Suprapubic skin (tissue), 4 donors: ENCODE data around the gene SYT14. TPM values are rescaled to one million over a fixed set of nuclear protein-coding genes. Genes with fewer than 3 reads are reported as not detected.

Source experiments
- DNase-seq, 2 donors: peaks; one replicate each; pipeline ENCODE4 v3.0.0-alpha.2; 2019; ENCODE audit warnings: low spot score in 2 of 2
- H3K27ac ChIP-seq: fragments of 200-600 bp; sonication (generic); one replicate; pipeline ENCODE4 v1.5.1; 2019
- H3K27me3 ChIP-seq: fragments of 200-600 bp; sonication (generic); one replicate; pipeline ENCODE4 v1.5.1; 2019
- H3K36me3 ChIP-seq: fragments of 200-600 bp; sonication (generic); one replicate; pipeline ENCODE4 v1.5.1; 2019
- H3K4me1 ChIP-seq: fragments of 200-600 bp; sonication (generic); one replicate; pipeline ENCODE4 v1.5.1; 2019
- H3K4me3 ChIP-seq: fragments of 200-600 bp; sonication (generic); one replicate; pipeline ENCODE4 v1.5.1; 2019; ENCODE audit warnings: mild to moderate bottlenecking
- H3K9me3 ChIP-seq: fragments of 200-600 bp; sonication (generic); one replicate; pipeline ENCODE4 v1.5.1; 2019
- EP300 ChIP-seq: sonication (generic); formaldehyde crosslinking; IDR thresholded peaks from one replicate; pipeline ENCODE4 v1.6.1; 2017; ENCODE audit warnings: antibody characterized with exemption
- POLR2A ChIP-seq, 2 donors: fragments of 450-650 bp; IDR thresholded peaks; one replicate each; pipeline ENCODE4 v1.6.1; 2017; ENCODE audit warnings: antibody characterized with exemption in 2 of 2, mild to moderate bottlenecking in 2 of 2, moderate library complexity in 2 of 2
- POLR2AphosphoS5 ChIP-seq, 3 donors: sonication (generic); formaldehyde crosslinking; IDR thresholded peaks; one replicate each; pipeline ENCODE4 v1.6.1; 2017; ENCODE audit warnings: antibody characterized with exemption in 3 of 3
- WGBS: methylation state at CpG from one replicate; pipeline ENCODE4 v1.1.5; 2018; 5-methylcytosine and 5-hydroxymethylcytosine counted together
- total RNA-seq, 4 donors: library from RNA; depleted of rRNA; stranded (reverse); fragments of >200 nt; gene quantifications; one replicate each; pipeline ENCODE4 v1.1.0, GENCODE V29; 2016
- TF ChIP-seq, protein P1 (sequence below), 2 donors: fragments of 200-600 bp in 1 of 2; fragments of 450-650 bp in 1 of 2; sonication (generic) in 1 of 2; IDR thresholded peaks; one replicate each; pipeline ENCODE4 v1.5.1; 2016 to 2019; ENCODE audit warnings: antibody characterized with exemption in 2 of 2, mild to moderate bottlenecking in 1 of 2, moderate library complexity in 1 of 2

SYT14 gene
- total RNA-seq, 4 donors from 2014 or later = 0.26 TPM; not detected in 3

DNA sequence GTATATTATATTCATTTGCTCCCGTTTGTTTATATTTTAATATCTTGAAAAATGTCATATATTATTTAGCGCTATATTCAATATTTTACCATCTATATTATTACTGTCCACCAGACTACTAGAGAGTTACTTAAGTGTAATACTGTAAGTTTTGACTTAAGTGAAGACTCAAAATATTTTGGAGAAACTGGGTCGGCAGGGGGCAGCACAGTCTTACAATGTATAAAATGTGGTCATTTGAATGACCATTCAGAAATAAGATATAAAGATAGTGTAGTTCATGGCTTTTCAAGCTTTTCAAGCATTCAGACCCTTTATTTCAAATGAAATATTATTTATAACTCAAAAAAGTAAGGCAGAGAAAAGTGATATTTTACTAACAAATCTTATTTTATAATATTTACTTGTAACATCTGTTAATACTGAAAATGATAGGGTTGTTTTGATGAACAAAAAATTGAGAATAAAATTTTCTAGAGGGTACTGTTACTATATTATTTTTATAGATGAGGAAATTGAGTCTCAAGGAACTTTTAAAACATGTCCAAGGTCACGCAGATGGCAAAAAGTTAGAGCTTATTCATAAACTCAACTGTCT lies 205.5 kb downstream of the SYT14 start:
- Histone ChIP-seq H3K9me3 (no peaks in the 10 kb centered on the region), H3K27me3 (no peaks in the 10 kb centered on the region), H3K27ac (no peak overlapping the region), H3K4me3 (no peak overlapping the region), H3K4me1 (no peaks in the 10 kb centered on the region), H3K36me3 (no peaks in the 10 kb centered on the region)
- 46% methylated on average over 4 of the region's 4 CpGs for WGBS
- peak; percentile 70 to 83 for DNase-seq
- TF ChIP-seq, protein P1, sequence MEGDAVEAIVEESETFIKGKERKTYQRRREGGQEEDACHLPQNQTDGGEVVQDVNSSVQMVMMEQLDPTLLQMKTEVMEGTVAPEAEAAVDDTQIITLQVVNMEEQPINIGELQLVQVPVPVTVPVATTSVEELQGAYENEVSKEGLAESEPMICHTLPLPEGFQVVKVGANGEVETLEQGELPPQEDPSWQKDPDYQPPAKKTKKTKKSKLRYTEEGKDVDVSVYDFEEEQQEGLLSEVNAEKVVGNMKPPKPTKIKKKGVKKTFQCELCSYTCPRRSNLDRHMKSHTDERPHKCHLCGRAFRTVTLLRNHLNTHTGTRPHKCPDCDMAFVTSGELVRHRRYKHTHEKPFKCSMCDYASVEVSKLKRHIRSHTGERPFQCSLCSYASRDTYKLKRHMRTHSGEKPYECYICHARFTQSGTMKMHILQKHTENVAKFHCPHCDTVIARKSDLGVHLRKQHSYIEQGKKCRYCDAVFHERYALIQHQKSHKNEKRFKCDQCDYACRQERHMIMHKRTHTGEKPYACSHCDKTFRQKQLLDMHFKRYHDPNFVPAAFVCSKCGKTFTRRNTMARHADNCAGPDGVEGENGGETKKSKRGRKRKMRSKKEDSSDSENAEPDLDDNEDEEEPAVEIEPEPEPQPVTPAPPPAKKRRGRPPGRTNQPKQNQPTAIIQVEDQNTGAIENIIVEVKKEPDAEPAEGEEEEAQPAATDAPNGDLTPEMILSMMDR (IDR thresholded peaks at IDR 0.05) = peak; percentile 45 to 62
- no peak for TF ChIP-seq POLR2A (IDR thresholded peaks at IDR 0.05)
- no peak for TF ChIP-seq EP300
- no peak for TF ChIP-seq POLR2AphosphoS5 (IDR thresholded peaks at IDR 0.05)

DNA sequence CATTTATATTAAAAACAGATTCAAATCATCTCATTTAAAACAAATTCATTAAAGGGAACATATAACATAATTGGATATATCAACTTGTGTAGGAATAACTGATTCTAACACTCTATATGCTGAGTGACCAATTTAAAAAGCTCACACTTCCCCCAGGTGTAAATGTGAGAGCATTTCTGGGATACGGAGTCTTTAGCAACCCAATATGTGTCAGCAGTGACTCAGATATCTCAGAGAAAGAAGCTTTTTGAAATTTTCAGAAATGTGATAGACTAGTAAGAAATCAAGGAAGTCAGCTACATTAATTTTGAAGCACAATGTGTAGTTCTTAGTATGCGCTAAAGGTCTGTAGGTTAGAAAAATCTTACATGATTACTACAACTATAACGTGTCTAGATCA lies 206.7 kb downstream of the SYT14 start:
- TF ChIP-seq EP300 = no peak
- no peak for TF ChIP-seq POLR2AphosphoS5 (IDR thresholded peaks at IDR 0.05)
- TF ChIP-seq, protein P1 (IDR thresholded peaks at IDR 0.05) = no peak
- no peak for TF ChIP-seq POLR2A (IDR thresholded peaks at IDR 0.05)
- WGBS = 63% methylated on average over 3 of the region's 3 CpGs
- Histone ChIP-seq H3K9me3 (no peaks in the 10 kb centered on the region), H3K27me3 (no peaks in the 10 kb centered on the region), H3K4me3 (no peak overlapping the region), H3K27ac (no peak overlapping the region), H3K4me1 (no peaks in the 10 kb centered on the region), H3K36me3 (no peaks in the 10 kb centered on the region)
- DNase-seq = no peak

DNA sequence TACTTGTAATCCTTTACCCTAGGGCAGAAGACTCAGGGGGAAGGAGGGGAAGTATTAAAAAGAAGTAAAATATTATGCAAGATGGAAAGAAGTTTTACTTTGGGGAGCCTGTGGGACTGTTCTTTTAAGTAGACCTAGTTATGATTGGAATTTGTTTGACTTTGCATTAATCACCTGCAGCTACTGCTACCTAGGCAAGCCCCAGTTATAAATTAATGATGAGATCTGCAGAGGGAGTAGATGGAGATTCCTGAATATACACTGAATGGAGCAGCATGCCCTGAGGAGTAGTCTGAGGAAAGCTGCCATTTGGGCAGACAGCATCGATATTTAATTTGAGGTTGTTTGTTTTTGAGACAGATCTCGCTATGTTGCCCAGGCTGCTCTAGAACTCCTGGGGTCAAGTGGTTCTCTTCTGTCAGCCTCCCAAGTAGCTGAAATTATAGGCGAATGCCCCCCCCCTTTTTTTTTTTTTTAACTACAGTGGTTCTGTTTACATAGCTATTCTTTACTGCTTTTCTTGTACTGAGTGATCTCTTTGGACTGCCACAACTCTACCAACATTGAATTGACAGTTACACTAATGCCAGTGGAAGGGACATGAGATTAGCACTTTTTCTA lies 213.1 kb downstream of the SYT14 start:
- Histone ChIP-seq H3K4me3 (no peak overlapping the region), H3K36me3 (no peaks in the 10 kb centered on the region), H3K27me3 (no peaks in the 10 kb centered on the region), H3K9me3 (no peaks in the 10 kb centered on the region), H3K4me1 (no peaks in the 10 kb centered on the region), H3K27ac (no peak overlapping the region)
- 58% methylated on average over 3 of the region's 3 CpGs for WGBS
- no peak for DNase-seq
- TF ChIP-seq, protein P1 (IDR thresholded peaks at IDR 0.05) = no peak
- TF ChIP-seq POLR2A (IDR thresholded peaks at IDR 0.05) (no peak), EP300 (no peak), POLR2AphosphoS5 (IDR thresholded peaks at IDR 0.05) (no peak)

DNA sequence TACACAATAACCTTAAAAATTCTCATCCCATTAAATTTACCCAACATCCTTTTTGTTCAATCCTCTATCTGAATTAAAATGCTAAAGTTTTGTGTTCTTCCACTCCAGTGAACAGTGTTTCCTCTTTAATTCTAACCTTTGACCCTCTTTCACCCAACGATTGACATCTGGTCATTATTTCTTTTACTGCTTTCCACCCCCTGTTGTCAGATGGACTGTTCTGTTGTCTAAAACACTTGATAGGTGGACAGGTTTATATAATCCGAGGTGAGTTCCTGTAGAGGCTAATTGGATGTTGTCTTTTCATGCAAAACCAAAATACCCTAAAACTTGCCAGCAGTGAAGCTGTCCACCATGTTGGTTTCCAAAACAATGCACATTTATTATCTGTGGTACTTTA lies 221.2 kb downstream of the SYT14 start:
- H3K36me3 ChIP-seq = no peaks in the 10 kb centered on the region
- no peak overlapping the region for H3K27ac ChIP-seq
- WGBS = 40% methylated on average over 2 of the region's 2 CpGs
- H3K4me3 ChIP-seq = no peak overlapping the region
- TF ChIP-seq EP300 (no peak), POLR2AphosphoS5 (IDR thresholded peaks at IDR 0.05) (no peak), POLR2A (IDR thresholded peaks at IDR 0.05) (no peak)
- TF ChIP-seq, protein P1 (IDR thresholded peaks at IDR 0.05) = no peak
- no peaks in the 10 kb centered on the region for H3K9me3 ChIP-seq
- no peaks in the 10 kb centered on the region for H3K4me1 ChIP-seq
- no peak for DNase-seq
- H3K27me3 ChIP-seq = no peaks in the 10 kb centered on the region

DNA sequence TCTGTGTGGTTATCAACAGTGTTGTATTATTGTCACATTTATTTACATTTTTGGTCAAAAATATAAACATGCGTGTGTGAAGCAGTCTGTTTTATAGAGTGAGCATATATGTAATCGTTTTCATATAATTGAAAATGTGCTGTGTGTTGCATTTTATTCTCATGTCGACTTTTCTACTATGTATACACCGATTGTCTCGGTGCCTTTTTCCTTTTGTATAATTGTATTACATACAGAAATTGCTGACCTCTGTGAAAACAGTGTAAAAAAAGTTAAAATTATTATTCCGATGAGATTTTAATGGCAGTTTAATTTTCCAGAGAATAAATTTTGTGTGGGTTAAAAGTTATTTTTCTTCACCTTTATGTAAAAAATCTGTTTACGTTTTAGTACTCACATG lies 232.2 kb downstream of the SYT14 start:
- no peak for TF ChIP-seq POLR2A (IDR thresholded peaks at IDR 0.05)
- no peak for TF ChIP-seq POLR2AphosphoS5 (IDR thresholded peaks at IDR 0.05)
- TF ChIP-seq, protein P1 (IDR thresholded peaks at IDR 0.05) = no peak
- no peak for TF ChIP-seq EP300
- Histone ChIP-seq H3K4me1 (no peaks in the 10 kb centered on the region), H3K27me3 (no peaks in the 10 kb centered on the region), H3K27ac (no peak overlapping the region), H3K4me3 (no peak overlapping the region), H3K9me3 (no peaks in the 10 kb centered on the region), H3K36me3 (no peaks in the 10 kb centered on the region)
- no peak for DNase-seq
- 88% methylated on average over 7 of the region's 7 CpGs for WGBS
